NCI-H1417 (cell line): Measurements from ENCODE around the gene UTP11.
A peak's percentile ranks its signal among the peaks of the same experiment; 100 is the strongest.

ENCODE experiments used
- DNase-seq, 3 experiments: peaks; one replicate each; lab custom pipeline; 2025; lab: John Stamatoyannopoulos, UW

UTP11 gene

GRCh38 chr1:38046333-38046883 lies 33.9 kb downstream of the UTP11 start, which contains the start of gene POU3F1:
Gene POU3F1 (minus strand): TSS chr1:38046793. CDS start chr1:38046743, 50 bp downstream.
- peak in 1 of 3 experiments; percentile 69 for DNase-seq

- peak; percentile 76 to 96 (median 94) for DNase-seq
Observed at GRCh38 chr1:38046884-38047602, 34.5 kb downstream of the UTP11 start.

- no peak for DNase-seq
Observed at GRCh38 chr1:38047603-38048141, 35.1 kb downstream of the UTP11 start.

- no peak for DNase-seq
Observed at GRCh38 chr1:38050397-38051078, 38.0 kb downstream of the UTP11 start.

GRCh38 chr1:38051079-38051543 lies 38.6 kb downstream of the UTP11 start:
- no peak for DNase-seq

GRCh38 chr1:38052750-38053415 lies 40.3 kb downstream of the UTP11 start:
- DNase-seq: peak in 1 of 3 experiments; percentile 16

GRCh38 chr1:38053416-38054091 lies 41.0 kb downstream of the UTP11 start:
- no peak for DNase-seq

- DNase-seq: no peak
Observed at GRCh38 chr1:38055398-38055797, 42.9 kb downstream of the UTP11 start.

GRCh38 chr1:38055965-38056364 lies 43.4 kb downstream of the UTP11 start:
- DNase-seq: no peak

- no peak for DNase-seq
Observed at GRCh38 chr1:38059635-38060250, 47.2 kb downstream of the UTP11 start.

- DNase-seq: no peak
Observed at GRCh38 chr1:38060498-38060897, 48.0 kb downstream of the UTP11 start.

- no peak for DNase-seq
Observed at GRCh38 chr1:38061290-38061689, 48.8 kb downstream of the UTP11 start.

- DNase-seq: no peak
Observed at GRCh38 chr1:38061883-38062328, 49.4 kb downstream of the UTP11 start.

GRCh38 chr1:38062361-38063288 lies 50.1 kb downstream of the UTP11 start:
- DNase-seq: peak; percentile 83 to 96 (median 87)

GRCh38 chr1:38063616-38064015 lies 51.1 kb downstream of the UTP11 start:
- DNase-seq: no peak

GRCh38 chr1:38064197-38064903 lies 51.8 kb downstream of the UTP11 start:
- DNase-seq: no peak

GRCh38 chr1:38068220-38068979 lies 55.9 kb downstream of the UTP11 start:
- DNase-seq: peak in 2 of 3 experiments; percentile 46 to 51

- DNase-seq: no peak
Observed at GRCh38 chr1:38068980-38069340, 56.4 kb downstream of the UTP11 start.
